HL-60 (cell line): ENCODE measurements around the gene THAP3.

Source experiments
- GABPA ChIP-seq: IDR thresholded peaks from 2 replicates; pipeline ENCODE4 v1.6.1; 2012; ENCODE audit warnings: low read depth
- POLR2AphosphoS5 ChIP-seq: IDR thresholded peaks from 2 replicates; pipeline ENCODE4 v1.6.1; 2012; ENCODE audit warnings: low read depth
- TF ChIP-seq, protein P1 (sequence below): IDR thresholded peaks from one replicate; pipeline ENCODE4 v1.5.1; 2011; ENCODE audit warnings: low read length, control low read depth, inconsistent platforms; ENCODE audit not compliant: insufficient read depth

DNA sequence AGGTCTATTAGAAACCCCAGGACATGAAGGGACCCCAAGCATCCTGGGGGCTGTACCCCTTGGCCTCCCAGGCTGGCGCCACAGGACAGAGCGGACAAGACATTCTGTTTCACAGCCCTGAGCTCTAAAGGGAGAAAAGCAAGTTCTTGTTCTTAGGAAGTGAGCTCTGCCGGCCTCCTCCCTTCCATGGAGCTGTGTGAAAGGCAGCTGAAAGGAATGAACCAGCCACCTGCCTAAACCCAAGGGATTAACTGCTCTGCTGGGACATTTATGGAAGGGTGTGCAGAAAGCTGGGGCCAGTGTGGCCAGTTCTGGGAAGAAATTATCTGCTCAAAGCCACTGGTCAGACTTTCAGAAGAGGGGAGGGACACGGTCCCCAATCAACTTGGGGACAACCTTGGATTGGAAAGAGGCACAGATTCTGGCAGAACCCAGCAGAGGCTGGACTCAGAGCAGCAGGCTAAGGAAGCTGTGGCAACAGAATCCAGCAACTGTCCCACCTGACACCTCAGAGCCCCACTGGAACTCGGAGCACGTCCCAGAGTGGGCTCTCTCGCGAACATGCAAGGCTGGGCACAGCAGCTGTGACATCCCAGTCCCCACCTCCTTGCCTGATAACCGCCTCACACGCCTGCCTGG, 24.1 kb upstream of the THAP3 start:
- TF ChIP-seq, protein P1, sequence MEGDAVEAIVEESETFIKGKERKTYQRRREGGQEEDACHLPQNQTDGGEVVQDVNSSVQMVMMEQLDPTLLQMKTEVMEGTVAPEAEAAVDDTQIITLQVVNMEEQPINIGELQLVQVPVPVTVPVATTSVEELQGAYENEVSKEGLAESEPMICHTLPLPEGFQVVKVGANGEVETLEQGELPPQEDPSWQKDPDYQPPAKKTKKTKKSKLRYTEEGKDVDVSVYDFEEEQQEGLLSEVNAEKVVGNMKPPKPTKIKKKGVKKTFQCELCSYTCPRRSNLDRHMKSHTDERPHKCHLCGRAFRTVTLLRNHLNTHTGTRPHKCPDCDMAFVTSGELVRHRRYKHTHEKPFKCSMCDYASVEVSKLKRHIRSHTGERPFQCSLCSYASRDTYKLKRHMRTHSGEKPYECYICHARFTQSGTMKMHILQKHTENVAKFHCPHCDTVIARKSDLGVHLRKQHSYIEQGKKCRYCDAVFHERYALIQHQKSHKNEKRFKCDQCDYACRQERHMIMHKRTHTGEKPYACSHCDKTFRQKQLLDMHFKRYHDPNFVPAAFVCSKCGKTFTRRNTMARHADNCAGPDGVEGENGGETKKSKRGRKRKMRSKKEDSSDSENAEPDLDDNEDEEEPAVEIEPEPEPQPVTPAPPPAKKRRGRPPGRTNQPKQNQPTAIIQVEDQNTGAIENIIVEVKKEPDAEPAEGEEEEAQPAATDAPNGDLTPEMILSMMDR, result no peak
- no peak; the same call in 1 of the 2 replicates for TF ChIP-seq POLR2AphosphoS5
- no peak for TF ChIP-seq GABPA
